Hematopoietic multipotent progenitor cell treated with erythropoietin and hydrocortisone succinate and interleukin-3 and kit ligand, for 8 days (in vitro differentiated cells): ENCODE measurements around the gene TANGO6.

Source experiments
- DNase-seq: peaks from one replicate; pipeline ENCODE4 v3.0.0-alpha.2; 2015

TANGO6 gene

GRCh38 chr16:68973611-68974120, 130.3 kb downstream of the TANGO6 start:
- no peak for DNase-seq

- no peak for DNase-seq
These were observed 135.1 kb downstream of the TANGO6 start for GRCh38 chr16:68978303-68978954.

DNA sequence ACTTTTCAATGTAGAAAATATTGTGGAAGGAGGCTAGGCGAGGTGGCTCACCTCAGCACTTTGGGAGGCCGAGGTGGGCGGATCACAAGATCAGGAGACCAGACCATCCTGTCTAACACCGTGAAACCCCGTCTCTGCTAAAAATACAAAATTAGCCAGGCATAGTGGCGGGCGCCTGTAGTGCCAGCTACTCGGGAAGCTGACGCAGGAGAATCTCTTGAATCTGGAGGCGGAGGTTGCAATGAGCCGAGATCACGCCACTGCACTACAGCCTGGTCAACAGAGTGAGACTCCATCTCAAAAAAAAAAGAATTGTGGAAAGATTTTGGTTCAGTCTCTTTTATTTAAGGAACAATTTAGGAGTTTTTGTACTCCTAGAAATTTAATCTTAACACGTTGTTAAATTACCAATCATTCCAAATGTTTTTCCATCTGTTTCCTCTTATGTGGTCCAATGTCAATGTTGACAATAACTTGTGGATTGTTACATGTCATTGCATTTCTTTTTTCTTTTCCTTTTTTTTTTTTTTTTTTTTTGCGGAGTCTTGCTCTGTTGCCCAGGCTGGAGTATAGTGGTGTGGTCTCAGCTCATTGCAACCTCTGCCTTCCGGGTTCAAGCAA, 137.5 kb downstream of the TANGO6 start:
- DNase-seq: no peak

DNA sequence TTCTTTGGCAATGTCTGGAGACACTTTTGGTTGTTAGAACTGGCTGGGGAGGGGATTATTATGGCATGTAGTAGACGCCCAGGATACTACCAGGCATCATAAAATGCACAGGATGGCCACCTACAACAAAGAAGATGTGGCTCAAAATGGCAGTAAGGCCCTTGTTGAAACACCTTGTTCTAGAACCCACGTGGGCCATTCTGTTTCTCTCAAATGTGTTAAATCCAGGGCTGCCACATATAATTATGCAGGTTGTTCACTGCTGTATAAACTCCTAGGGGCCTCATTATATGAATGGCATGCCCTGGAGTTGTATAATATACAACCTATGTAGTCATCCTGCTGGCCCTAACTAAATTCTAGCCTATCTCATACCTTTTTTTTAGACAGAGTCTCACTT, 138.6 kb downstream of the TANGO6 start:
- DNase-seq: no peak

DNA sequence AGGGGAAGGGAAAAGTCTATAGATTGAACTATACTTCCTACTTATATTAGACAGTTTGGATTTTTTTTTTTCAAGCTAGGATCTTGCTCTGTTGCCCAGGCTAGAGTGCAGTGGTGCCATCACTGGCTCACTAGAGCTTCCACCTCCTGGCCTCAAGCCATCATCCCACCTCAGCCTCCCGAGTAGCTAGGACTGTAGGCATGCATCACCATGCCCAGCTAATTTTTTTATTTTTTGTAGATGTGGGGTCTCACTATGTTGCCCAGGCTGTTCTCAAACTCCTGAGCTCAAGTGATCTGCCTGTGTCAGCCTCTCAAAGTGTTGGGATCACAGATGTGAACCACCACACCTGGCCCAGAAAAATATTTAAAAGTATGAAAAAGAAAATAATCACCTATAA, 141.1 kb downstream of the TANGO6 start:
- DNase-seq: no peak

GRCh38 chr16:68985268-68985667, 141.9 kb downstream of the TANGO6 start:
- no peak for DNase-seq

- DNase-seq: no peak
These were observed 142.5 kb downstream of the TANGO6 start for GRCh38 chr16:68985855-68986254.

DNA sequence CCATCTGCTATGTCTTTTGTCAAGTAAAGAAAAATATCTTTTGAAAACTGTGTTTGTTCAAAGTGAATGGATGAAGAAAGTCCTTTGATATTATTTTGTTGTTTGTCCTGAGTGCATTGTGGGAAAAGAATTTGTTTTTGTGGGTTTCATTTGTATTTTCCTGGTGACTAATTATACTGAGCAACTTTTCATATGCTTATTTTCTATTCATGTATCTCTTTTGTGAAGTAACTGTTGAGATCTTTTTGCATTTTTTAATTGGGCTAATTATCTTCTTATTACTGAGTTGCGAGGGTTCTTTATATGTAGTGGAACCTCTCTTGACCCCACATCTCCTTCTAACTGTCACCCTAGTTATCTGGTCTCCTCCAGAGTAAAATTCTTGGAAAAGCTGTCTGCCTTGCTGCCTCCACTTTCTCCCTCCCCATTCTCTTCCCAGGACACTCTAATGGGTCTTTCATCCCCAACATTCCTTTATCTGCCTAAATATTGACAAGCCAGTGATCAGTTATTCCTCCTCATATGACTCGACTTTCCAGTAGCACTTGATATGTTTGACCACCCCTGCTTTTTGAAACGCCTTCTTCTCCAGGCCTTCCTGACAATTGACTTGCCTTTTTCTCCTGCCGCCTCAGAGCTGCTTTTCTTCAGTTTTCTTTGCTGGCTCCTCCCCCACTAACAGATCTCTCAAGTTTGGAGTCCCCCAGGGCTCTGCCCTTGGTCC, 144.6 kb downstream of the TANGO6 start:
- peak; percentile 8 for DNase-seq

DNA sequence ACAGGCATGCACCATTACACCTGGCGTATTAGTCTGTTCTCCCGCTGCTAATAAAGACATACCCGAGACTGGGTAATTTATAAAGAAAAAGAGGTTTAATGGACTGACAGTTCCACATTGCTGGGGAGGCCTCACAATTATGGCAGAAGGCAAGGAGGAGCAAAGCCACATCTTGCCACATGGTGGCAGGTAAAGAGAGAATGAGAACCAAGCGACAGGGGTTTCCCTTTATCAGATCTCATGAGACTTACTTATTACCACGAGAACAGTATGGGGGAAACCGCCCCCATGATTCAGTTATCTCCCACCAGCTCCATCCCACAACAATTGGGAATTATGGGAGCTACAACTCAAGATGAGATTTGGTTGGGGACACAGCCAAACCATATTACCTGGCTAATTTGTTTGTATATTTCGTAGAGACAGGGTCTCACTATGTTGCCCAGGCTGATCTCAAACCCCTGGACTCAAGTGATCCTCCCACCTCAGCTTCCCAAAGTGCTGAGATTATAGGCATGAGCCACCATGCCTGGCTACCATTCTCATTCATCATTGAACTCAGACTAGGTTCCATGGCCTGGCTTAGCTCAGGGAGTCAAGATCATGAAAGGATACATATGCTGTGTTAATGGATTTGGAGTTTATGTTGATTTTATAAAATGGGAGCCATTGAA, 147.0 kb downstream of the TANGO6 start:
- DNase-seq: peak; percentile 12

- DNase-seq: no peak
These were observed 147.7 kb downstream of the TANGO6 start for GRCh38 chr16:68991075-68991474.

GRCh38 chr16:68992521-68992920, 149.2 kb downstream of the TANGO6 start:
- no peak for DNase-seq

DNA sequence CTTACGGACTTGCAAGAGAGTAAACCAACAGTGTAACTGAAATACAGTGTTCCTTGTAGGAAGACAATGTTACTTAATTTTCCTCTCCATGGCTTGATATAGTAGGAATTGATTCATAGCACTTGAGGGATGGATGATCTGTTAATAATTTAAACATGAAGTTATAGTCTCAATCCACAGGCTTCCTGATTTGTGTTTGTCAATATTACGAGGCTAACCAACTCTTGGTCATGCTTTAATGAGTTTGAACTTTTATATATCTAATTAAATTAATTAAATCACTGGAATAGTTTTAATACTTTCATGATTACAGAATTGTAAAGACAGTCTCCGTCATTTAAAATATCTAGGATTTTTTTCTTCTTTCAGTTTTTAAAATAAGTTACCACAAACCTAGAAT, 150.1 kb downstream of the TANGO6 start:
- DNase-seq: no peak

DNA sequence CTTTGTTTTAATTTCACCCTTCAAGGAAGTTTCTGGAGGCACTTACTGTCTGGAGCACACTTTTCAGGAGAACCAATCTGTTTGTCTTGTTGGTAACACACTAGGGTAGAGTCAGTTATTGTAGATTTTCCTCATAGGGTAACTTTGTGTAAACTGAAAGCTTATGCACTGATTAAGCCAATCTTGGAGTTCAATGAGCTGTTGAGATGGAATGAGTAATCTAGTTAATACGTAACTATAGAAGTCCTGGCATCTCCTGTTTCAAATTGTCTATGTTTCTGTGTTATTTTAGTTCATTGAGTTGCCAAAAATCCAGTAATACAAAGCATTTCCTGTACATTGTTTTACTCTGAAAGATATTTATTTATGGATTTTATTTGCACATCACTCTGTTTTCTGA, 150.6 kb downstream of the TANGO6 start:
- DNase-seq: no peak

GRCh38 chr16:68994324-68994723, 151.0 kb downstream of the TANGO6 start:
- DNase-seq: no peak

GRCh38 chr16:68995011-68995504, 151.7 kb downstream of the TANGO6 start:
- peak; percentile 49 for DNase-seq

GRCh38 chr16:68997564-68997963, 154.2 kb downstream of the TANGO6 start:
- no peak for DNase-seq

DNA sequence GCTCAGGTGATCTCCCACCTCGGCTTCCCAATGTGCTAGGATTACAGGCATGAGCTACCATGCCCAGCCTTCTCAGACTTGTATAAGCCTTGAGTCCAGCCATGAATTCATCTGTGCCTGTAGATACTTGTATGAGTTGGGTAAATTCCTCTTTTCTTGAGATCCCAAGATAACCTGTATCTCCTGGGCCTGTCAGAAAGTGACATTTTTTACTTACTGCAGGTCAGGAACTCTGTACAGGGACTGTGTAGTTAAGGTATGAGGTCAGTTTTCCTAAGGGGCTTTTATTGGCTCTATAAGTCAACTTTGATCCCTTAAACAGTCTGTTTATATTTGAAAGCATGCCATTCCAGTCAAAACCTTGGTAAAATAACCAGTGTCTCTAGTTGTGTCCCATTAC, 155.8 kb downstream of the TANGO6 start:
- no peak for DNase-seq

DNA sequence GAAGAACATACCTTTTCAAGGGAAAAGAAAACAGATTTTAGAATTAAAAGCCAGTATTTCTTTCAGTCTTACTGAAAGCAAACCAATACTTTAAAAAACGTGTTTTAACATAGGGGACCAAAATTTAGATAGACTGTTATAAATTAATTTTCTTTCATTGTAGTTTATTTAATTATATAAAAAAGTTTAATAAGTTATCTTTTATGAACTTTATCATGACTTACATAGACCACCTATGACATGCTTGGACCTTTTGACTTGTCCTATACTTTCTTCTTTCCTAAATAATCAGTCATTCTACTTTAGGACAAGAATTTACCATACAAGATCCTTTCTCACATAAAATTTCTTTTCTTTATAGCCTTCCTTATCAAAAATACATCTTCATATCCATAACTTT, 160.2 kb downstream of the TANGO6 start:
- DNase-seq: peak; percentile 19

GRCh38 chr16:69005641-69006355, 162.5 kb downstream of the TANGO6 start:
- DNase-seq: no peak

DNA sequence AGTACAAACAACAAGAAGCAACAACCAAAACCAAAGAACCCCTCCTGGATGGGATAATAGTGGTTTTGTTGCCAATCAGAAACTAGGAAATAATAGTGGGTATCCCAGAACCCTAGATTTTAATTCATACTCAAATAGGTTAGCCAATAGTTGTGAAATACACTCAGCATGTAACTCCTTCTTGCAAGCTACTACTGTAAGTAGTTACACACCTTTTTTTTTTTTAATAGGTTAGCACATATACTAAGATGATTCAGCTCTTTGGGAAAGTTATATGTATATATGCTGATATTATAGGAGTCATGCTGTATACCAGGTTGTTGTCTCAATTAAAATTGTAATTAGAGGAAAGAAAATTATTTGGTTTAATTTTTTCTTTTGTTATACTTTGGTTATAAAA, 169.6 kb downstream of the TANGO6 start:
- no peak for DNase-seq

DNA sequence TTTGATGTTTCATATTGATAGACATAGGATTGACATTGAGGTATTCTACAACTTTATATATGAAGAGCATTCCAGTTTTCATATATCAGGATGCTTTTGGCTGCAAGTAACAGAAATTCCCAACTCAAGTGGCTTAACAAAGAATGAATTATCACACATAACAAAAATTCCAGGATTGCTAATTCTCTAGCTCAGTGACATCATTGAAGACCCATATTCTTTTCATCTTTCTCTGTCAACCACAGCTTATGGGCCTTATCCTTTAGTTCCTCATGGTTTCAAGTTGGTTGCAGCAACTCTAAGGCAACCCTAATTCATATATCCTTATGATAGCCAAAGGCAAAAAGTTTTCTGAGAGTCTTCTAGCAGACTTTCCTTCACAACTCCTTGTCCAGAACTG, 170.7 kb downstream of the TANGO6 start:
- DNase-seq: no peak

- DNase-seq: no peak
These were observed 171.5 kb downstream of the TANGO6 start for GRCh38 chr16:69014811-69015210.
